ENCODE data around the gene SCUBE3.

Gene SCUBE3

DNA sequence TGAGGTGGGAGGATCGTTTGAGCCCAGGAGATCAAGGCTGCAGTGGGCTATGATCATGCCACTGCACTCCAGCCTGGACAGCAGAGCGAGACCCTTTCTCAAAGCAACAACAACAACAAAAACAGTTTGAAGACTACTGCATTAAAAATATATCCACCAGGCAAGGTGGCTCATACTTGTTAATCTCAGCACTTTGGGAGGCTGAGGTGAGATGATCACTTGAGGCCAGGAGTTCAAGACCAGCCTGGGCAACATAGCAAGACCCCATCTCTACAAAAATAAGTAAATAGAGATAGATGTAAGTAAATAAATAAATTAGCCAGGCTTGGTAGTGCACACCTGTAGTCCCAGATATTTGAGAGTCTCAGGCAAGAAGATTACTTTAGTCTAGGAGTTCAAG lies 58.2 kb downstream of the SCUBE3 start:
- no peak for DNase-seq (ENCODE audit: low spot score)

GRCh38 chr6:35273822-35274559 lies 60.2 kb downstream of the SCUBE3 start:
- no peak for DNase-seq (ENCODE audit: low spot score)

- no peak for DNase-seq (ENCODE audit: low spot score)
Observed at GRCh38 chr6:35275744-35276260, 62.0 kb downstream of the SCUBE3 start.

- DNase-seq (ENCODE audit: low spot score): no peak
Observed at GRCh38 chr6:35278708-35279107, 65.0 kb downstream of the SCUBE3 start.

- no peak for DNase-seq (ENCODE audit: low spot score)
Observed at GRCh38 chr6:35280903-35281302, 67.1 kb downstream of the SCUBE3 start.

- no peak for DNase-seq (ENCODE audit: low spot score)
Observed at GRCh38 chr6:35282472-35282871, 68.7 kb downstream of the SCUBE3 start.

- DNase-seq (ENCODE audit: low spot score): no peak
Observed at GRCh38 chr6:35283361-35283760, 69.6 kb downstream of the SCUBE3 start.

DNA sequence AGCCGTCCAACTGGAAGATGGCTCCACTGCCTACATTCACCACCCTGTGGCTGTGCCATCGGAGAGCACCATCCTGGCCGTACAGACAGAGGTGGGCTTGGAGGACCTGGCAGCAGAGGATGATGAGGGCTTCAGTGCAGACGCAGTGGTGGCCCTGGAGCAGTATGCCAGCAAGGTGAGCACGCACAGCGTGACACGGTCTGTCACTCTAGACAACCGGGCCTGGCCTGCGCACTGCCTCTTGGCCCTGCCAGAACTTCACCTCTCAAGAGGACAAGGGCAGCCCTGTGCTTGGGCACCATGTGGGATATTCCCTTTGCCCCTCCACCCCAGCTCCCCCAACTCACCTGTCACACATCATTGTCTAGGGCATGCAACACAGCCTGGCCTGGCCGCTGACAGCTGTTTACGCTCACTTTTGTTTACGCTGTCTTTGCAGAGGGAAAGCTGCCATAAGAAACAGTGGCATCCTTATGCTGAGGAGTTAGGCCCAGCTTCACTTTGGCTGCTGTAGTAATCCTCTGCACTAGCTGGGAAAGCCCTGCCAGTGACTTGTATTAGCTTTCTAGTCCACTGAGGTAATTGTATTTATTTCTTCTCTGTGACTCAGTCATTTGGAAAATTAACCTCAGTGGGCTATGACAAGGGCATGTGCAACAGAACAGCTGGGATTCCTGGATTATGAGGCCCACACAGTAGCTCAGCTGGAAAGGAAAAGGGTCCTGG lies 74.1 kb downstream of the SCUBE3 start:
- DNase-seq (ENCODE audit: low spot score): no peak

DNA sequence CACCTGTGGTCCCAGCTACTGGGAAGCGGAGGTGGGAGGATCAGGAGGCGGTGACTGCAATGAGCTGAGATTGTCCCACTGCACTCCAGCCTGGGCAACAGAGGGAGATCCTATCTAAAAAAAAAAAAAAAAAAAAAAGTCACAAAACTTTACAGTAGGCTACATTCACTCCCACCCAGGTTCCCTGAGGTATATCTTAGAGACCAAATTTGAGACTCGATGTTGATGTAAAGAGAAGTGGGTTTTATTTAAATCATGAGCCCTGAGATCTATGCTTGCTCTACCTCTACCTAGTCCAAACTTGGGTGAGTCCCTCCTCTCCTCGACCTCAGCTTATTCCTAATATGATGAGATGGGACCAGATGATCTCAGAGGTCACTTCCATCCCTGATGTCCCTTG lies 75.1 kb downstream of the SCUBE3 start:
- DNase-seq (ENCODE audit: low spot score): no peak

GRCh38 chr6:35291491-35291890 lies 77.7 kb downstream of the SCUBE3 start:
- no peak for DNase-seq (ENCODE audit: low spot score)

GRCh38 chr6:35292494-35292893 lies 78.7 kb downstream of the SCUBE3 start:
- DNase-seq (ENCODE audit: low spot score): no peak

DNA sequence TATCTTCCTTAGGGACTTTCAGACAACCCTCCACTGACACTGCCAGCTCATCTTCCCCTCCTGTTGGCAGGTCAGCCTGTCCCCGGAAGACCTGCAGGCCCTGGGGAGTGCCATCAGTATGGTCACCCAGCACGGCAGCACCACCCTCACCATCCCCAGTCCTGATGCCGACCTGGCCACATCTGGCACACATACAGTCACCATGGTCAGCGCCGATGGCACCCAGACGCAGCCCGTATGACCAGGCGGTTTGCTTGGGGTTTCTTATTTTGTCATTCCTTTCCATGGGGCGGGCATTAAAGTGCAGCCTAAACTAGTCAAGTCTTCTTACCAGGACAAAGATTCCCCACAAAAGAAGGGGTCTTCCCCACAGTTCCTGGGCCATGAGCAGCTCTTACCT lies 79.9 kb downstream of the SCUBE3 start:
- DNase-seq (ENCODE audit: low spot score): no peak

- DNase-seq (ENCODE audit: low spot score): no peak
Observed at GRCh38 chr6:35294308-35294945, 80.7 kb downstream of the SCUBE3 start.

- no peak for DNase-seq (ENCODE audit: low spot score)
Observed at GRCh38 chr6:35295036-35295435, 81.3 kb downstream of the SCUBE3 start.

- no peak for DNase-seq (ENCODE audit: low spot score)
Observed at GRCh38 chr6:35295521-35296315, 82.0 kb downstream of the SCUBE3 start.

GRCh38 chr6:35296931-35297600 lies 83.3 kb downstream of the SCUBE3 start:
- no peak for DNase-seq (ENCODE audit: low spot score)

DNA sequence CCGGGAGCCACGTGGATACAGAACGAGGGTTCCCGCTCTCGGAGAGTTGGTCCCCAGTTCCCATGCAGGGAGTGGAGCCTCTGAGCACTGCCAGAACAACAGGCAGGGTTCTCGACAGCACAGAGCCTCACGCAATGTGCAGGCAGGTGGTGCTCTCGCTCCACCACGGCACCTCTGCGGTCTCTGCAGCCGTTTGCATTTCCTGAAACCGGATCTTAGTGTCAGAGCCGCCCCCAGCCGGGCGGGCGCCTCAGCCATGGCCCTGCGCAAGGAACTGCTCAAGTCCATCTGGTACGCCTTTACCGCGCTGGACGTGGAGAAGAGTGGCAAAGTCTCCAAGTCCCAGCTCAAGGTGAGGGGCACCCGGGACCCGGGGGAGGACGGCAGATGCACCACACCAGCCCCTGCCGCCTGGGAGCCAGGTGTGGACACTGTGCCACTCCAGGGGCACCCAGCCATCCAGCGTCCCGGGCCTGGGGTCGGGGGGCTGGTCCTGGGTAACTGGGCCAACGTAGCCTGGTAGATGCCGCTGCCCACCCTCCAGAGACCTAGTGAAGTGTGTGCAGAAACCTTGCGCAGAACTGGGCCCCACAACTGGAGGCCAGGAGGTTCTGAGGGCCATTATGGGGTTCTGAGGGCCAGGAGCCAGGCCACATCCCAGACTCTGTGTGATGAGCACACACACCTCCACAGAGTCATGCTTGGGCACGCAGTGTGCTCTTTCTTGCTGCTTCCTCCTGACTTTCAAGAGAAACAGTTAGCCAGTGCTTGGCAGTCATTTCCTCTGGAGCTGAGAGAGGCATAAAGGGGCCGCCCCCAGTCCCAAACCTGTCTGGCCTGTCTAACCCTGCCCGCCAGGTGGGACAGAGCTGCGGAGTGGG lies 84.1 kb downstream of the SCUBE3 start, which contains the start of gene DEF6:
Gene DEF6 (plus strand): TSS at position 218 of the 881 bp plus-strand sequence. CDS start 39 bp downstream, at position 257.
- DNase-seq (ENCODE audit: low spot score): peak; percentile 56

GRCh38 chr6:35298625-35299140 lies 84.9 kb downstream of the SCUBE3 start:
- DNase-seq (ENCODE audit: low spot score): no peak

DNA sequence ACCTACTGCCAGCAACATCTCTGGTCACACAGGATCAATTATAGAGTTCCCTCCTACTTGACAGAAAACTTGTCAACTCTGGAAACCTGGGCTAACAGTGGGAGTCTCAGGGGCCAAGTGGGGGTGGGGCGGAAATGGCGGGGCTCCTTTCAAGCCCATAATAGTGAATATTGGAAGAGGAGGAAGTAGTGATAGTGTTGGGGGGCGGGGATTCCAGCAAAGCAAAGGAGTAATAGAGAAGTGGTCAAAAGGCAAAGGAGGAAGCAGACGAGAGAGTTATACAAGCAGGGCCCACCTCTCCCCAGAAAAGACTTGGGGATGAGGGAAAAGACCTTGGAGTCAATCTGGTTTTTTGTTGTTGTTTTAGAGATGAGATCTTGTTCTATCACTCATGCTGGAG lies 85.9 kb downstream of the SCUBE3 start:
- DNase-seq (ENCODE audit: low spot score): peak; percentile 71

DNA sequence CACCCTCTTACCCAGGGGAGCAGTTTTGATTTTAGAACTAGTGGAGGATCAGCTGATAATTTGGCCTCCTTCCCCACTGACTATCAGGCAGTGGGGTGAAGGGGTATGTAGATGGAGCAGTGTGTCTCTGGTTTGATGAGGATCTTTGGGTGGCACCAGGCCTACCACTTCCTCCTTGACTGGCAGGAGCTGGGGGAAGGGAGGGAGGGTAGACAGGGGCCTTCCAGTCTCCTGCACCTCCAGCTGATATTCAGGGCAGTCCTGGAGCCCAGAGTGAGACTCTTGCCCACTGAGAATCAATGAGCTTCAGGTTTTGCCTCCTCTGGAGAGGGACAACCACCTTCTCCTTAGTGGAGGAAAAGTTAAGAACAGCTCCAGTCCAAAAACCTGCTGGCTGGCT lies 87.1 kb downstream of the SCUBE3 start:
- peak; percentile 55 for DNase-seq (ENCODE audit: low spot score)

Data from pons (tissue), 1 donor.